ENCODE results near the gene RHD.
"Not testable (repeated sequence)": the region's sequence is repeated elsewhere in the genome, so short reads cannot be mapped to it uniquely, and the experiment has no call there.

Gene RHD

GRCh38 chr1:25272238-25272637, at the start of gene RHD:
TSS of gene RHD (plus strand) at chr1:25272509. CDS start at chr1:25272548, 39 bp downstream.
- DNase-seq, result not testable (repeated sequence)

- DNase-seq, result no peak
These were observed 49.7 kb upstream of the RHD start for GRCh38 chr1:25222606-25223005.

- DNase-seq, result no peak
These were observed 48.8 kb upstream of the RHD start for GRCh38 chr1:25223471-25223870.

GRCh38 chr1:25232027-25232865, 40.1 kb upstream of the RHD start, which contains the start of gene SYF2:
TSS of gene SYF2 (minus strand) at chr1:25232502. CDS start at chr1:25232467, 35 bp downstream.
- DNase-seq, result peak; percentile 92

- DNase-seq, result peak; percentile 39
These were observed 39.2 kb upstream of the RHD start for GRCh38 chr1:25232866-25233784.

- not testable (repeated sequence) for DNase-seq
These were observed 36.9 kb upstream of the RHD start for GRCh38 chr1:25235411-25235810.

GRCh38 chr1:25236261-25236660, 36.0 kb upstream of the RHD start:
- DNase-seq, result not testable (repeated sequence)

- DNase-seq, result no peak
These were observed 34.3 kb upstream of the RHD start for GRCh38 chr1:25238046-25238445.

GRCh38 chr1:25239681-25240541, 32.4 kb upstream of the RHD start:
- DNase-seq, result no peak

GRCh38 chr1:25243907-25244306, 28.4 kb upstream of the RHD start:
- no peak for DNase-seq

- no peak for DNase-seq
These were observed 26.9 kb upstream of the RHD start for GRCh38 chr1:25245393-25245792.

- DNase-seq, result no peak
These were observed 26.3 kb upstream of the RHD start for GRCh38 chr1:25245809-25246599.

GRCh38 chr1:25246600-25247023, 25.7 kb upstream of the RHD start:
- DNase-seq, result no peak

GRCh38 chr1:25247024-25247828, 25.1 kb upstream of the RHD start, which contains the start of gene RSRP1:
TSS of gene RSRP1 (minus strand) at chr1:25247454. CDS start at chr1:25246963, 491 bp downstream.
- DNase-seq, result peak; percentile 97

- no peak for DNase-seq
These were observed 24.2 kb upstream of the RHD start for GRCh38 chr1:25247829-25248754.

- DNase-seq, result no peak
These were observed 18.4 kb upstream of the RHD start for GRCh38 chr1:25253911-25254310.

- DNase-seq, result no peak
These were observed 16.4 kb upstream of the RHD start for GRCh38 chr1:25255706-25256577.

- no peak for DNase-seq
These were observed 15.7 kb upstream of the RHD start for GRCh38 chr1:25256578-25256965.

GRCh38 chr1:25257196-25257595, 15.1 kb upstream of the RHD start:
- no peak for DNase-seq

Data from NCI-H1694 (cell line).